SK-N-SH (cell line): ENCODE data around the gene BAIAP2L1. TPM values are rescaled to one million over a fixed set of nuclear protein-coding genes. Genes with fewer than 3 reads are reported as not detected.

Experiments
- CTCF ChIA-PET: fragments of 300-600, 350-600 bp; formaldehyde crosslinking; extraction: SDS; loops from one replicate; lab custom pipeline; 2021; lab: Yijun Ruan, JAX
- POLR2A ChIA-PET: fragments of 350-600 bp; sonication (Branson Sonifier 250); formaldehyde crosslinking; extraction: SDS; loops from one replicate; lab custom pipeline; 2020; ENCODE audit warnings: antibody characterized with exemption, inconsistent platforms; lab: Yijun Ruan, JAX
- DNase-seq: peaks from one replicate; pipeline ENCODE4 v3.0.0; 2012
- H2AFZ ChIP-seq: fragments of 200-600 bp; sonication (generic); 2 replicates; pipeline ENCODE4 v1.8.1; 2016; ENCODE audit warnings: antibody characterized with exemption, mild to moderate bottlenecking, low read depth
- H3F3A ChIP-seq: fragments of 200-600 bp; sonication (generic); replicated peaks from 2 replicates; pipeline ENCODE3; 2016; ENCODE audit warnings: antibody characterized with exemption, mild to moderate bottlenecking; ENCODE audit not compliant: insufficient read depth
- H3K27ac ChIP-seq, 2 experiments: fragments of 200-500 bp in 1 of 2; fragments of 200-600 bp in 1 of 2; sonication (Bioruptor generic) in 1 of 2; sonication (generic), shearing (Covaris generic) in 1 of 2; 2 replicates each; pipeline versions ENCODE4 v1.5.1 to v1.6.1; 2014 to 2016; ENCODE audit warnings: low read depth in 2 of 2, inconsistent platforms in 1 of 2, low read length in 1 of 2, mild to moderate bottlenecking in 1 of 2, mixed read lengths in 1 of 2
- H3K27me3 ChIP-seq: fragments of 200-600 bp; sonication (generic), shearing (Covaris generic); 2 replicates; pipeline ENCODE4 v1.6.1; 2016; ENCODE audit warnings: mixed run types; ENCODE audit not compliant: insufficient read depth
- H3K36me3 ChIP-seq, 2 experiments: fragments of 200-500 bp in 1 of 2; fragments of 200-600 bp in 1 of 2; sonication (Bioruptor generic) in 1 of 2; sonication (generic) in 1 of 2; replicated peaks in 1 of 2; 2 replicates each; pipeline versions ENCODE3 to v1.5.1; 2014 to 2016; ENCODE audit warnings: low read length in 1 of 2, mild to moderate bottlenecking in 1 of 2; ENCODE audit not compliant: insufficient read depth in 2 of 2, control insufficient read depth in 1 of 2
- H3K4me1 ChIP-seq, 2 experiments: fragments of 200-500 bp in 1 of 2; fragments of 200-600 bp in 1 of 2; sonication (Bioruptor generic) in 1 of 2; sonication (generic), shearing (Covaris generic) in 1 of 2; 2 replicates each; pipeline versions ENCODE4 v1.5.1 to v1.6.1; 2014 to 2016; ENCODE audit warnings: low read depth in 1 of 2, low read length in 1 of 2, mixed run types in 1 of 2; ENCODE audit not compliant: insufficient read depth in 2 of 2, control insufficient read depth in 1 of 2
- H3K4me2 ChIP-seq: fragments of 200-600 bp; sonication (generic), shearing (Covaris generic); 2 replicates; pipeline ENCODE4 v1.6.1; 2017; ENCODE audit warnings: mixed run types
- H3K4me3 ChIP-seq, 2 experiments: fragments of 200-500 bp in 1 of 2; fragments of 200-600 bp in 1 of 2; sonication (Bioruptor generic) in 1 of 2; sonication (generic), shearing (Covaris generic) in 1 of 2; 2 replicates each; pipeline versions ENCODE4 v1.5.1 to v1.8.1; 2014 to 2016; ENCODE audit warnings: low read depth in 2 of 2, inconsistent platforms in 1 of 2, low read length in 1 of 2, mild to moderate bottlenecking in 1 of 2, mixed read lengths in 1 of 2, moderate library complexity in 1 of 2
- H3K79me2 ChIP-seq: fragments of 200-600 bp; sonication (generic); 2 replicates; pipeline ENCODE4 v1.8.1; 2017; ENCODE audit warnings: mild to moderate bottlenecking; ENCODE audit not compliant: insufficient read depth
- H3K9ac ChIP-seq: fragments of 200-600 bp; sonication (generic); 2 replicates; pipeline ENCODE4 v1.6.1; 2017; ENCODE audit warnings: mixed run types
- H3K9me2 ChIP-seq: fragments of 200-600 bp; sonication (generic); 2 replicates; pipeline ENCODE4 v1.6.1; 2017; ENCODE audit warnings: mixed run types
- H3K9me3 ChIP-seq: fragments of 200-600 bp; sonication (generic); 2 replicates; pipeline ENCODE4 v1.6.1; 2017; ENCODE audit warnings: mixed run types, mild to moderate bottlenecking, moderate library complexity
- H4K20me1 ChIP-seq: fragments of 200-600 bp; sonication (generic); 2 replicates; pipeline ENCODE4 v1.6.1; 2017; ENCODE audit warnings: mild to moderate bottlenecking, mixed run types; ENCODE audit not compliant: insufficient read depth
- CHD2 ChIP-seq: fragments of 150-350 bp; IDR thresholded peaks from 2 replicates; pipeline ENCODE4 v1.6.1; 2018; ENCODE audit warnings: low read length; ENCODE audit not compliant: partially characterized antibody
- ELF1 ChIP-seq: IDR thresholded peaks from 2 replicates; pipeline ENCODE4 v1.4.0; 2012
- EP300 ChIP-seq, 2 experiments: IDR thresholded peaks; 2 replicates each; pipeline versions ENCODE4 v1.4.0 to v1.6.1; 2012; ENCODE audit warnings: borderline replicate concordance in 1 of 2, low read depth in 1 of 2, low read length in 1 of 2
- EZH2phosphoT487 ChIP-seq: fragments of 200-600 bp; sonication (generic); IDR thresholded peaks from 2 replicates; pipeline ENCODE4 v1.6.1; 2017; ENCODE audit warnings: low read depth, mixed run types, mild to moderate bottlenecking, antibody characterized with exemption, moderate library complexity, borderline replicate concordance
- FOXM1 ChIP-seq: IDR thresholded peaks from 2 replicates; pipeline ENCODE4 v1.4.0; 2012; ENCODE audit warnings: low read depth, mild to moderate bottlenecking
- GABPA ChIP-seq: IDR thresholded peaks from 2 replicates; pipeline ENCODE4 v1.4.0; 2012; ENCODE audit warnings: low read depth, mild to moderate bottlenecking
- GATA2 ChIP-seq: sonication (generic); formaldehyde crosslinking; IDR thresholded peaks from 2 replicates; pipeline ENCODE4 v1.5.0; 2020; ENCODE audit warnings: mild to moderate bottlenecking, missing genetic modification reagents
- MEF2A ChIP-seq: IDR thresholded peaks from 2 replicates; pipeline ENCODE4 v1.4.0; 2012; ENCODE audit warnings: low read depth, borderline replicate concordance
- MXI1 ChIP-seq: IDR thresholded peaks from 2 replicates; pipeline ENCODE4 v1.6.1; 2012; ENCODE audit warnings: mild to moderate bottlenecking, low read depth, low read length, improper control_type of control experiment
- NFIC ChIP-seq: IDR thresholded peaks from 2 replicates; pipeline ENCODE4 v1.4.0; 2012; ENCODE audit warnings: borderline replicate concordance
- NRF1 ChIP-seq: IDR thresholded peaks from 2 replicates; pipeline ENCODE4 v1.6.1; 2012; ENCODE audit warnings: low read depth, mild to moderate bottlenecking, low read length
- PBX3 ChIP-seq: IDR thresholded peaks from 2 replicates; pipeline ENCODE4; 2012
- POLR2AphosphoS5 ChIP-seq: IDR thresholded peaks from 2 replicates; pipeline ENCODE4 v1.6.1; 2012; ENCODE audit warnings: low read depth, low read length
- RFX5 ChIP-seq: IDR thresholded peaks from 2 replicates; pipeline ENCODE4 v1.6.1; 2012; ENCODE audit warnings: mild to moderate bottlenecking, improper control_type of control experiment, low read length
- USF2 ChIP-seq: fragments of 150-350 bp; IDR thresholded peaks from 2 replicates; pipeline ENCODE4 v1.6.1; 2017; ENCODE audit warnings: antibody characterized with exemption, low read length, low read depth, borderline replicate concordance
- WGBS: methylation state at CpG from one replicate; pipeline ENCODE4 v1.1.6; 2017; ENCODE audit warnings: low lambda C conversion rate; 5-methylcytosine and 5-hydroxymethylcytosine counted together
- polyA plus RNA-seq, 3 experiments: library from polyadenylated mRNA; depleted of rRNA; stranded (reverse); fragments of >200 nt; gene quantifications; 2 replicates each; pipeline ENCODE4 v1.2.3, GENCODE V29; 2012

BAIAP2L1 gene
- polyA plus RNA-seq, 1 of the 3 experiments (the other 2 are of a cell fraction) = 8.8 TPM

GRCh38 chr7:98248156-98248555 is 152.7 kb downstream of the BAIAP2L1 start:
- Histone ChIP-seq H3K4me1 (peaks cover 11 to 15% of the 10 kb centered on the region in 2 experiments; a peak in 2 of 4 replicates), H3K79me2 (peaks cover 43% of the 10 kb centered on the region), H3K36me3 (peaks cover 0 to 3% of the 10 kb centered on the region in 2 experiments), H3K27me3 (no peaks in the 10 kb centered on the region), H3K27ac (no peak overlapping the region), H4K20me1 (no peaks in the 10 kb centered on the region), H2AFZ (no peak overlapping the region), H3K9ac (no peak overlapping the region), H3K4me2 (no peak overlapping the region), H3K9me3 (no peaks in the 10 kb centered on the region), H3K9me2 (no peaks in the 10 kb centered on the region), H3K4me3 (no peak overlapping the region), H3F3A (peaks cover 3% of the 10 kb centered on the region)
- no peak for TF ChIP-seq RFX5
- TF ChIP-seq GATA2 (CRISPR knock-in tag) = no peak
- no peak for TF ChIP-seq POLR2AphosphoS5
- no peak for TF ChIP-seq EZH2phosphoT487
- no peak for TF ChIP-seq CHD2
- TF ChIP-seq GABPA = no peak
- TF ChIP-seq NRF1 = no peak
- TF ChIP-seq PBX3 = no peak
- no peak for TF ChIP-seq EP300 (IDR thresholded peaks at IDR 0.05; ENCODE audit: borderline replicate concordance in 1 of 2, low read depth in 1 of 2, low read length in 1 of 2)
- no peak for TF ChIP-seq MXI1
- no peak for TF ChIP-seq NFIC
- TF ChIP-seq FOXM1 = no peak
- ChIA-PET POLR2A (no interaction called here), CTCF (interaction anchor here (1.5 kb wide), 1 partner anchor 80 kb away, joined by 6 read pairs; no protein-coding TSS in a partner anchor)
- 86% methylated on average over 12 of the region's 12 CpGs for WGBS
- peak; percentile 17 for DNase-seq

GRCh38 chr7:98244871-98245270 is 156.0 kb downstream of the BAIAP2L1 start:
- no peaks in the 10 kb centered on the region for H3F3A ChIP-seq
- H3K9me3 ChIP-seq = no peaks in the 10 kb centered on the region
- no peak overlapping the region for H3K27ac ChIP-seq
- no peaks in the 10 kb centered on the region for H4K20me1 ChIP-seq
- ChIA-PET POLR2A (no interaction called here), CTCF (interaction anchor here (1.2 to 1.6 kb wide), 2 partner anchors 74 to 224 kb away, joined by 3 to 4 read pairs; no protein-coding TSS in a partner anchor)
- peak; percentile 18 for DNase-seq
- no peak overlapping the region for H3K4me3 ChIP-seq
- no peak overlapping the region for H3K4me2 ChIP-seq
- H3K79me2 ChIP-seq = peaks cover 10% of the 10 kb centered on the region; the same call in 1 of the 2 replicates
- H3K4me1 ChIP-seq = no peaks in the 10 kb centered on the region
- peaks cover 0 to 11% of the 10 kb centered on the region in 2 experiments for H3K36me3 ChIP-seq
- no peaks in the 10 kb centered on the region for H3K9me2 ChIP-seq
- no peak overlapping the region for H3K9ac ChIP-seq
- H3K27me3 ChIP-seq = no peaks in the 10 kb centered on the region
- WGBS = 98% methylated on average over 6 of the region's 14 CpGs
- TF ChIP-seq GABPA = no peak
- TF ChIP-seq EZH2phosphoT487 = no peak
- no peak for TF ChIP-seq MEF2A
- no peak for TF ChIP-seq USF2
- no peak for TF ChIP-seq ELF1
- no peak overlapping the region for H2AFZ ChIP-seq
